Mesendoderm (in vitro differentiated cells): ENCODE results near the gene SLC6A7.

ENCODE experiments used
- DNase-seq: peaks from one replicate; pipeline ENCODE4 v3.0.0; 2013
- H2AK5ac ChIP-seq: 2 replicates; pipeline ENCODE4 v1.6.1; 2013; ENCODE audit warnings: low read length, inconsistent platforms
- H2BK120ac ChIP-seq: 2 replicates; pipeline ENCODE4 v1.6.1; 2013; ENCODE audit warnings: low read depth, mild to moderate bottlenecking, low read length, moderate library complexity, mixed read lengths
- H2BK15ac ChIP-seq: replicated peaks from 2 replicates; pipeline ENCODE4 v1.6.1; 2013; ENCODE audit warnings: low read depth, mild to moderate bottlenecking, moderate library complexity
- H2BK5ac ChIP-seq: 2 replicates; pipeline ENCODE4 v1.6.1; 2013; ENCODE audit warnings: low read length, inconsistent platforms
- H3K18ac ChIP-seq: 2 replicates; pipeline ENCODE4 v1.6.1; 2013; ENCODE audit warnings: mild to moderate bottlenecking, low read length, mixed read lengths
- H3K23ac ChIP-seq: one replicate; pipeline ENCODE4 v1.6.1; 2013; ENCODE audit warnings: low read length
- H3K27ac ChIP-seq: 2 replicates; pipeline ENCODE4 v1.5.1; 2013; ENCODE audit warnings: low read depth, mild to moderate bottlenecking, inconsistent platforms, low read length, moderate library complexity
- H3K27me3 ChIP-seq: 2 replicates; pipeline ENCODE4 v1.6.1; 2013; ENCODE audit warnings: low read length, control low read depth, mild to moderate bottlenecking, inconsistent platforms; ENCODE audit not compliant: insufficient read depth, poor library complexity
- H3K36me3 ChIP-seq: 2 replicates; pipeline ENCODE4 v1.6.1; 2013; ENCODE audit warnings: low read length, inconsistent platforms; ENCODE audit not compliant: control insufficient read depth, insufficient read depth
- H3K4ac ChIP-seq: one replicate; pipeline ENCODE4 v1.6.1; 2013; ENCODE audit warnings: low read depth, mild to moderate bottlenecking, low read length, moderate library complexity
- H3K4me1 ChIP-seq: 2 replicates; pipeline ENCODE4 v1.6.1; 2013; ENCODE audit warnings: low read depth, low read length, inconsistent platforms; ENCODE audit not compliant: control insufficient read depth
- H3K4me2 ChIP-seq: 2 replicates; pipeline ENCODE4 v1.6.1; 2013; ENCODE audit warnings: low read length
- H3K4me3 ChIP-seq: 2 replicates; pipeline ENCODE4 v1.5.1; 2013; ENCODE audit warnings: mild to moderate bottlenecking, low read length
- H3K56ac ChIP-seq: one replicate; pipeline ENCODE4 v1.6.1; 2013; ENCODE audit warnings: low read length
- H3K79me1 ChIP-seq: 2 replicates; pipeline ENCODE4 v1.6.1; 2013; ENCODE audit warnings: low read length, inconsistent platforms
- H3K79me2 ChIP-seq: 2 replicates; pipeline ENCODE4 v1.6.1; 2013; ENCODE audit warnings: mild to moderate bottlenecking, low read length; ENCODE audit not compliant: control insufficient read depth, insufficient read depth
- H3K9ac ChIP-seq: 2 replicates; pipeline ENCODE4 v1.6.1; 2013; ENCODE audit warnings: low read length, inconsistent platforms
- H4K5ac ChIP-seq: one replicate; pipeline ENCODE4 v1.6.1; 2013; ENCODE audit warnings: low read length
- H4K8ac ChIP-seq: one replicate; pipeline ENCODE4 v1.6.1; 2013; ENCODE audit warnings: low read depth, mild to moderate bottlenecking, control low read depth, low read length, moderate library complexity
- WGBS: extraction: QIAGEN DNeasy Blood & Tissue Kit; methylation state at CpG from one replicate; pipeline ENCODE4 v1.1.7; 2013; ENCODE audit warnings: low lambda C conversion rate, missing lambda C conversion rate; ENCODE audit not compliant: insufficient coverage; ENCODE audit errors: extremely low coverage; 5-methylcytosine and 5-hydroxymethylcytosine counted together

SLC6A7 gene

GRCh38 chr5:150181027-150181426 lies 8.8 kb upstream of the SLC6A7 start:
- no peak for DNase-seq
- Histone ChIP-seq H3K4ac (no peak overlapping the region), H3K27me3 (no peaks in the 10 kb centered on the region), H2AK5ac (no peak overlapping the region), H2BK15ac (no peak overlapping the region), H4K5ac (no peak overlapping the region), H2BK5ac (no peak overlapping the region), H3K79me1 (no peaks in the 10 kb centered on the region), H2BK120ac (no peak overlapping the region), H3K4me3 (no peak overlapping the region), H3K23ac (no peak overlapping the region), H4K8ac (no peak overlapping the region), H3K9ac (no peak overlapping the region), H3K36me3 (no peaks in the 10 kb centered on the region), H3K56ac (no peak overlapping the region), H3K4me2 (no peak overlapping the region), H3K18ac (no peak overlapping the region), H3K4me1 (peaks cover 4% of the 10 kb centered on the region), H3K79me2 (no peaks in the 10 kb centered on the region), H3K27ac (no peak overlapping the region)
- no CpG with 5 or more reads among the region's 5 CpGs for WGBS

- Histone ChIP-seq H3K79me1 (no peaks in the 10 kb centered on the region), H2BK120ac (no peak overlapping the region), H3K9ac (no peak overlapping the region), H3K18ac (no peak overlapping the region), H3K4ac (no peak overlapping the region), H3K79me2 (no peaks in the 10 kb centered on the region), H3K23ac (no peak overlapping the region), H3K27ac (no peak overlapping the region), H2BK15ac (no peak overlapping the region), H3K4me3 (no peak overlapping the region), H2AK5ac (no peak overlapping the region), H2BK5ac (no peak overlapping the region), H3K56ac (no peak overlapping the region), H3K4me1 (peaks cover 9% of the 10 kb centered on the region), H4K5ac (no peak overlapping the region), H3K36me3 (no peaks in the 10 kb centered on the region), H4K8ac (no peak overlapping the region), H3K4me2 (no peak overlapping the region), H3K27me3 (no peaks in the 10 kb centered on the region)
- no CpG with 5 or more reads among the region's 9 CpGs for WGBS
- no peak for DNase-seq
These were observed 7.9 kb upstream of the SLC6A7 start for GRCh38 chr5:150181766-150182545.

GRCh38 chr5:150182774-150183173 lies 7.1 kb upstream of the SLC6A7 start:
- Histone ChIP-seq H3K9ac (no peak overlapping the region), H3K4ac (no peak overlapping the region), H3K79me1 (no peaks in the 10 kb centered on the region), H3K56ac (no peak overlapping the region), H3K4me3 (no peak overlapping the region), H3K4me2 (no peak overlapping the region), H2BK15ac (no peak overlapping the region), H4K8ac (no peak overlapping the region), H3K4me1 (peaks cover 9% of the 10 kb centered on the region), H2BK120ac (no peak overlapping the region), H3K79me2 (no peaks in the 10 kb centered on the region), H3K23ac (no peak overlapping the region), H2AK5ac (no peak overlapping the region), H3K27ac (no peak overlapping the region), H2BK5ac (no peak overlapping the region), H4K5ac (no peak overlapping the region), H3K36me3 (no peaks in the 10 kb centered on the region), H3K27me3 (no peaks in the 10 kb centered on the region), H3K18ac (no peak overlapping the region)
- DNase-seq, result no peak
- no CpG with 5 or more reads among the region's 10 CpGs for WGBS

GRCh38 chr5:150183436-150183835 lies 6.4 kb upstream of the SLC6A7 start:
- H3K18ac ChIP-seq, result no peak overlapping the region
- no peak overlapping the region for H2BK15ac ChIP-seq
- H3K4me1 ChIP-seq, result peaks cover 9% of the 10 kb centered on the region
- WGBS, result no CpG with 5 or more reads among the region's 12 CpGs
- no peak overlapping the region for H3K56ac ChIP-seq
- H3K4ac ChIP-seq, result no peak overlapping the region
- H3K79me1 ChIP-seq, result no peaks in the 10 kb centered on the region
- no peaks in the 10 kb centered on the region for H3K79me2 ChIP-seq
- DNase-seq, result no peak
- H3K27ac ChIP-seq, result no peak overlapping the region
- no peaks in the 10 kb centered on the region for H3K27me3 ChIP-seq
- no peak overlapping the region for H3K23ac ChIP-seq
- no peak overlapping the region for H4K5ac ChIP-seq
- no peak overlapping the region for H3K4me2 ChIP-seq
- H2BK120ac ChIP-seq, result no peak overlapping the region
- H2AK5ac ChIP-seq, result no peak overlapping the region
- no peak overlapping the region for H4K8ac ChIP-seq
- no peaks in the 10 kb centered on the region for H3K36me3 ChIP-seq
- H3K9ac ChIP-seq, result no peak overlapping the region
- no peak overlapping the region for H3K4me3 ChIP-seq
- H2BK5ac ChIP-seq, result no peak overlapping the region

GRCh38 chr5:150184006-150184405 lies 5.9 kb upstream of the SLC6A7 start:
- no peak overlapping the region for H2BK15ac ChIP-seq
- no peak overlapping the region for H4K8ac ChIP-seq
- no peak overlapping the region for H2AK5ac ChIP-seq
- no CpG with 5 or more reads among the region's 2 CpGs for WGBS
- no peak overlapping the region for H2BK120ac ChIP-seq
- no peak overlapping the region for H3K4ac ChIP-seq
- no peaks in the 10 kb centered on the region for H3K79me2 ChIP-seq
- no peak overlapping the region for H3K9ac ChIP-seq
- H3K36me3 ChIP-seq, result no peaks in the 10 kb centered on the region
- DNase-seq, result no peak
- no peak overlapping the region for H3K4me2 ChIP-seq
- no peaks in the 10 kb centered on the region for H3K79me1 ChIP-seq
- H3K4me1 ChIP-seq, result peaks cover 9% of the 10 kb centered on the region
- peaks cover 2% of the 10 kb centered on the region for H3K27me3 ChIP-seq
- H3K18ac ChIP-seq, result no peak overlapping the region
- H3K23ac ChIP-seq, result no peak overlapping the region
- no peak overlapping the region for H2BK5ac ChIP-seq
- no peak overlapping the region for H3K27ac ChIP-seq
- no peak overlapping the region for H3K56ac ChIP-seq
- no peak overlapping the region for H4K5ac ChIP-seq
- H3K4me3 ChIP-seq, result no peak overlapping the region
